ENCODE results near the gene MOB2.
A peak's percentile ranks its signal among the peaks of the same experiment; 100 is the strongest.
"Not testable (repeated sequence)": the region's sequence is repeated elsewhere in the genome, so short reads cannot be mapped to it uniquely, and the experiment has no call there.

The MOB2 gene

GRCh38 chr11:1516273-1517067 lies 29.9 kb upstream of the MOB2 start:
- Mint-ChIP-seq H3K27ac (no peak overlapping the region), H3K9me3 (no peaks in the 10 kb centered on the region), H3K4me1 (peaks cover 34% of the 10 kb centered on the region), H3K27me3 (ENCODE audit: low read depth, poor library complexity) (peaks cover 5% of the 10 kb centered on the region), H3K4me3 (no peak overlapping the region), H3K36me3 (ENCODE audit: low read depth) (no peaks in the 10 kb centered on the region)
- no peak for DNase-seq
- no peak for TF ChIP-seq CTCF (IDR thresholded peaks at IDR 0.05)

DNA sequence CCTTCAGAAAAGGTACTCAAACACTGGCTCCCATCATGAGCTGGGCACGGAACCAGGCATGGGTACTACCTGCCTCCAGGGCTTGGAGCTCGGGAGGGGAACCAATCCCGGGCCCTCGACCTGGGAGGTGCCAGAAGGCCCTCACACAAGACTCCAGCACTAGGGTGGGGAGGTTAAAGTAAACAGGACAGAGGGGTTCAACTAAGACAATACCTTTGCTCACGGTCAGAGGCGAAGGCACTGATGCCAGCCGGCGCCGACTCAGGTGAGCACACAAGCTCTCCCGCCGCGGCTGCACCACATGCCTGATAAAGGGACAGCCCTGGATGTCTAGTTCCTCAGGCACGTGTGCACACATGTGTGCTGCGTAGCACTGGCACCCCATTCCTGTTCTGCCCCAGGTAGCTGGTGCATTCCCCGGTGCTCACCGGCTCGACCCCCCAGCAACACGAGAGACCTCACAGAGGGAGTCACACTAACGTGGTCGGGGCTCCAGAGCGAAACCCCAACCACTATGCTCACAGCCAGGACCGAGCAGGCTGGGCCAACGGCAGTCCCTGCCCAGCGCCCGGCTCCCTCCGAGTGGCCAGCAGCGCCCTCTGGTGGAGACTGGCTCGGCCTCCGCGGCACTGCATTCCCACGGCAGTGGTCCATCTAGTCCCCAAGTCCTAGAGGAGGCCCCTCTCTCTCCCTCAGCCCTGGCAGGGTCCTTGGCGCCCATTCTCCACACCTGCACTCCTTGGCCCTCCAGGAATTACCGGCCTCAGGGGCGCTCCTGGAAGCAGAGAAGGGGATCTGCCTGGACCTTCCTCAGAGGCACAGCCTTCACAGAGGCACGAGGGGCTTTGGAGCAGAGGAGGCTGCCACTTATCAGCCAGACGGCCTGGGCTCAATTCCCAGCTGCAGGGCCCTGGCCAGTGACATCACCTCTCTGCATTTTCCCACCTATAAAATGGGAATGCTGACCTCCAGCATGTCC lies 28.8 kb upstream of the MOB2 start:
- no peak overlapping the region for H3K4me3 Mint-ChIP-seq
- peaks cover 5% of the 10 kb centered on the region for H3K27me3 Mint-ChIP-seq (ENCODE audit: low read depth, poor library complexity)
- H3K9me3 Mint-ChIP-seq, result no peaks in the 10 kb centered on the region
- no peak overlapping the region for H3K27ac Mint-ChIP-seq
- peak; percentile 94 for TF ChIP-seq CTCF (IDR thresholded peaks at IDR 0.05)
- peak; percentile 95 for DNase-seq
- H3K36me3 Mint-ChIP-seq (ENCODE audit: low read depth), result no peaks in the 10 kb centered on the region
- H3K4me1 Mint-ChIP-seq, result peaks cover 24% of the 10 kb centered on the region

DNA sequence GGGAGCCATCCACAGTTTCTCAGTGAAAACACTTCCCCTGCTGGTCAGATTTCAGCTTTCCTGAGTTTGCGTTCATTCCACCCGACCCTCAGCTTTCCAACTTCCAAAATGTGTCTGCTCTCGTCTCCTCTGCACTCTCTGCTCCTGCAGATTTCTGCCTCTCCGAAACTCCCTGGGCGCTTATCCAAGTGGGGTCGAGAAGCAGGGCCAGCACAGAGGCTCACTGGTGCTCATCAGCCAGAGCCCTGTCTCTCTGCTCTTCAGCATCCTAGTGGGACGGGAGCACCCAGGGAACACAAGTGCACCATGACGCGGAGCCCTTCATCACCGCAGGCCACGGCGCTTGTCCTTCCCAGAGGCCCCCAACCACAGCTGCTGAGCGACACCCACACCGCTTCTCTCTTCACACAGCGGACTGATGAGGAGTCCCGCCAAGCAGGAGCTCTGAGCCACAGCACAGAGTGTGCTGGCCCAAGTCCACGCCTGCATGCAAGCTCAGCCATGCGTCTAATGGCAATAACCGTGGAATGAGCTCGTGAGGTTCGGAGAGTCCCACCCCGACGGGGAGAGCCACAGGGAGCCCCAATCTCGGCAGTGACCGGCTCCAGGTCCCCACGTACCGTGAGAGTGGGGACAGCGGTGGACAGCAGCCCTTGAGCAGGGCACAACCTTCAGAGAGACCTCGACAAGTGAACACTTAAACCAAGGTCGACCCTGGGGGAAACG lies 27.9 kb upstream of the MOB2 start:
- no peak for TF ChIP-seq CTCF (IDR thresholded peaks at IDR 0.05)
- no peaks in the 10 kb centered on the region for H3K36me3 Mint-ChIP-seq (ENCODE audit: low read depth)
- no peaks in the 10 kb centered on the region for H3K9me3 Mint-ChIP-seq
- H3K4me1 Mint-ChIP-seq, result peaks cover 25% of the 10 kb centered on the region
- no peak overlapping the region for H3K4me3 Mint-ChIP-seq
- peaks cover 5% of the 10 kb centered on the region for H3K27me3 Mint-ChIP-seq (ENCODE audit: low read depth, poor library complexity)
- no peak for DNase-seq
- no peak overlapping the region for H3K27ac Mint-ChIP-seq

GRCh38 chr11:1513326-1514296 lies 27.0 kb upstream of the MOB2 start:
- no peak overlapping the region for H3K4me3 Mint-ChIP-seq
- DNase-seq, result no peak
- no peak for TF ChIP-seq CTCF (IDR thresholded peaks at IDR 0.05)
- H3K4me1 Mint-ChIP-seq, result peaks cover 31% of the 10 kb centered on the region
- H3K9me3 Mint-ChIP-seq, result no peaks in the 10 kb centered on the region
- no peak overlapping the region for H3K27ac Mint-ChIP-seq
- H3K36me3 Mint-ChIP-seq (ENCODE audit: low read depth), result no peaks in the 10 kb centered on the region
- peaks cover 3% of the 10 kb centered on the region for H3K27me3 Mint-ChIP-seq (ENCODE audit: low read depth, poor library complexity)

DNA sequence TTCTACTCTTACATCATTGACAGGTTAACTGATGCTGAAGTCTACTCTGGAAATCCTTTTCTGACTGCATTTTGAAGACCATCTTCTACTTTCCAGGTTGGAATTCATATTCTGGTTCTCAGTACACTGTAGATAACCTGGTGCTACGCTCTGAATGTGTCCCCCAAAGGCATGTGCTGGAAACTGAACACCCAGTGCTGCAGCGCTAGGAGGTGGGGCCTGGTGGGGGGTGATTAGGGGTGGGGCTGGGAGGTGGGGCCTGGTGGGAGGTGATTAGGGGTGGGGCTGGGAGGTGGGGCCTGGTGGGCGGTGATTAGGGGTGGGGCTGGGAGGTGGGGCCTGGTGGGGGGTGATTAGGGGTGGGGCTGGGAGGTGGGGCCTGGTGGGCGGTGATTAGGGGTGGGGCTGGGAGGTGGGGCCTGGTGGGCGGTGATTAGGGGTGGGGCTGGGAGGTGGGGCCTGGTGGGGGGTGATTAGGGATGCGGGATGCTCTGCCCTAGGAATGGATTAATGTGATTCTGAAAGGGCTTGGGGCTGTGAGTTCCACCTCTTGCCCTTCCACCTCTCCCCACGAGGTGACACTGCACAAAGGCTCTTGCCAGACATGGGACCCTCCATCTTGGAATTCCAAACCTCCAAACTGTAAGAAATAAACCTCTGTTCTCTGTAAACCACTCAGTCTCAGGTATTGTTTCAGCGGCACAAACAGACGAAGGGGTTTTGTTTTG lies 26.1 kb upstream of the MOB2 start:
- H3K9me3 Mint-ChIP-seq; H3K27me3 Mint-ChIP-seq (ENCODE audit: low read depth, poor library complexity); H3K4me3 Mint-ChIP-seq; H3K36me3 Mint-ChIP-seq (ENCODE audit: low read depth); H3K27ac Mint-ChIP-seq; DNase-seq: not testable (repeated sequence)
- peaks cover 37% of the 10 kb centered on the region for H3K4me1 Mint-ChIP-seq
